ENCODE data around the gene POLG2.

- TF ChIP-seq CTCF (conservative IDR thresholded peaks at IDR 0.05; ENCODE audit: low read length) = no peak
- TF ChIP-seq EZH2phosphoT487 (IDR thresholded peaks at IDR 0.05; ENCODE audit: borderline replicate concordance) = no peak
These were observed 19.0 kb upstream of the POLG2 start for GRCh38 chr17:64515829-64516228.
